SK-N-SH (cell line): ENCODE results near the gene ADAR. TPM values are rescaled to one million over a fixed set of nuclear protein-coding genes. Genes with fewer than 3 reads are reported as not detected.

Source experiments
- CTCF ChIA-PET: fragments of 300-600, 350-600 bp; formaldehyde crosslinking; extraction: SDS; loops from one replicate; lab custom pipeline; 2021; lab: Yijun Ruan, JAX
- POLR2A ChIA-PET: fragments of 350-600 bp; sonication (Branson Sonifier 250); formaldehyde crosslinking; extraction: SDS; loops from one replicate; lab custom pipeline; 2020; ENCODE audit warnings: antibody characterized with exemption, inconsistent platforms; lab: Yijun Ruan, JAX
- DNase-seq: peaks from one replicate; pipeline ENCODE4 v3.0.0; 2012
- H2AFZ ChIP-seq: fragments of 200-600 bp; sonication (generic); 2 replicates; pipeline ENCODE4 v1.8.1; 2016; ENCODE audit warnings: antibody characterized with exemption, mild to moderate bottlenecking, low read depth
- H3F3A ChIP-seq: fragments of 200-600 bp; sonication (generic); replicated peaks from 2 replicates; pipeline ENCODE3; 2016; ENCODE audit warnings: antibody characterized with exemption, mild to moderate bottlenecking; ENCODE audit not compliant: insufficient read depth
- H3K27ac ChIP-seq, 2 experiments: fragments of 200-500 bp in 1 of 2; fragments of 200-600 bp in 1 of 2; sonication (Bioruptor generic) in 1 of 2; sonication (generic), shearing (Covaris generic) in 1 of 2; 2 replicates each; pipeline versions ENCODE4 v1.5.1 to v1.6.1; 2014 to 2016; ENCODE audit warnings: low read depth in 2 of 2, inconsistent platforms in 1 of 2, low read length in 1 of 2, mild to moderate bottlenecking in 1 of 2, mixed read lengths in 1 of 2
- H3K27me3 ChIP-seq: fragments of 200-600 bp; sonication (generic), shearing (Covaris generic); 2 replicates; pipeline ENCODE4 v1.6.1; 2016; ENCODE audit warnings: mixed run types; ENCODE audit not compliant: insufficient read depth
- H3K36me3 ChIP-seq, 2 experiments: fragments of 200-500 bp in 1 of 2; fragments of 200-600 bp in 1 of 2; sonication (Bioruptor generic) in 1 of 2; sonication (generic) in 1 of 2; replicated peaks in 1 of 2; 2 replicates each; pipeline versions ENCODE3 to v1.5.1; 2014 to 2016; ENCODE audit warnings: low read length in 1 of 2, mild to moderate bottlenecking in 1 of 2; ENCODE audit not compliant: insufficient read depth in 2 of 2, control insufficient read depth in 1 of 2
- H3K4me1 ChIP-seq, 2 experiments: fragments of 200-500 bp in 1 of 2; fragments of 200-600 bp in 1 of 2; sonication (Bioruptor generic) in 1 of 2; sonication (generic), shearing (Covaris generic) in 1 of 2; 2 replicates each; pipeline versions ENCODE4 v1.5.1 to v1.6.1; 2014 to 2016; ENCODE audit warnings: low read depth in 1 of 2, low read length in 1 of 2, mixed run types in 1 of 2; ENCODE audit not compliant: insufficient read depth in 2 of 2, control insufficient read depth in 1 of 2
- H3K4me2 ChIP-seq: fragments of 200-600 bp; sonication (generic), shearing (Covaris generic); 2 replicates; pipeline ENCODE4 v1.6.1; 2017; ENCODE audit warnings: mixed run types
- H3K4me3 ChIP-seq, 2 experiments: fragments of 200-500 bp in 1 of 2; fragments of 200-600 bp in 1 of 2; sonication (Bioruptor generic) in 1 of 2; sonication (generic), shearing (Covaris generic) in 1 of 2; 2 replicates each; pipeline versions ENCODE4 v1.5.1 to v1.8.1; 2014 to 2016; ENCODE audit warnings: low read depth in 2 of 2, inconsistent platforms in 1 of 2, low read length in 1 of 2, mild to moderate bottlenecking in 1 of 2, mixed read lengths in 1 of 2, moderate library complexity in 1 of 2
- H3K79me2 ChIP-seq: fragments of 200-600 bp; sonication (generic); 2 replicates; pipeline ENCODE4 v1.8.1; 2017; ENCODE audit warnings: mild to moderate bottlenecking; ENCODE audit not compliant: insufficient read depth
- H3K9ac ChIP-seq: fragments of 200-600 bp; sonication (generic); 2 replicates; pipeline ENCODE4 v1.6.1; 2017; ENCODE audit warnings: mixed run types
- H3K9me2 ChIP-seq: fragments of 200-600 bp; sonication (generic); 2 replicates; pipeline ENCODE4 v1.6.1; 2017; ENCODE audit warnings: mixed run types
- H3K9me3 ChIP-seq: fragments of 200-600 bp; sonication (generic); 2 replicates; pipeline ENCODE4 v1.6.1; 2017; ENCODE audit warnings: mixed run types, mild to moderate bottlenecking, moderate library complexity
- H4K20me1 ChIP-seq: fragments of 200-600 bp; sonication (generic); 2 replicates; pipeline ENCODE4 v1.6.1; 2017; ENCODE audit warnings: mild to moderate bottlenecking, mixed run types; ENCODE audit not compliant: insufficient read depth
- EP300 ChIP-seq, 2 experiments: IDR thresholded peaks; 2 replicates each; pipeline versions ENCODE4 v1.4.0 to v1.6.1; 2012; ENCODE audit warnings: borderline replicate concordance in 1 of 2, low read depth in 1 of 2, low read length in 1 of 2
- EZH2phosphoT487 ChIP-seq: fragments of 200-600 bp; sonication (generic); IDR thresholded peaks from 2 replicates; pipeline ENCODE4 v1.6.1; 2017; ENCODE audit warnings: low read depth, mixed run types, mild to moderate bottlenecking, antibody characterized with exemption, moderate library complexity, borderline replicate concordance
- FOSL2 ChIP-seq: IDR thresholded peaks from 2 replicates; pipeline ENCODE4 v1.4.0; 2012; ENCODE audit warnings: low read depth, mild to moderate bottlenecking, moderate library complexity, borderline replicate concordance
- GATA2 ChIP-seq: sonication (generic); formaldehyde crosslinking; IDR thresholded peaks from 2 replicates; pipeline ENCODE4 v1.5.0; 2020; ENCODE audit warnings: mild to moderate bottlenecking, missing genetic modification reagents
- NFIC ChIP-seq: IDR thresholded peaks from 2 replicates; pipeline ENCODE4 v1.4.0; 2012; ENCODE audit warnings: borderline replicate concordance
- NRF1 ChIP-seq: IDR thresholded peaks from 2 replicates; pipeline ENCODE4 v1.6.1; 2012; ENCODE audit warnings: low read depth, mild to moderate bottlenecking, low read length
- POLR2AphosphoS5 ChIP-seq: IDR thresholded peaks from 2 replicates; pipeline ENCODE4 v1.6.1; 2012; ENCODE audit warnings: low read depth, low read length
- RCOR1 ChIP-seq: fragments of 150-350 bp; IDR thresholded peaks from 2 replicates; pipeline ENCODE4 v1.6.1; 2017; ENCODE audit warnings: antibody characterized with exemption, low read length
- RXRA ChIP-seq: IDR thresholded peaks from 2 replicates; pipeline ENCODE4 v1.4.0; 2012; ENCODE audit warnings: low read depth, mild to moderate bottlenecking, borderline replicate concordance
- SIN3A ChIP-seq: IDR thresholded peaks from 2 replicates; pipeline ENCODE4 v1.6.1; 2012; ENCODE audit warnings: low read depth, mild to moderate bottlenecking, low read length, moderate library complexity, borderline replicate concordance
- SMC3 ChIP-seq: IDR thresholded peaks from 2 replicates; pipeline ENCODE4 v1.6.1; 2012; ENCODE audit warnings: low read depth, low read length, improper control_type of control experiment
- TAF1 ChIP-seq: IDR thresholded peaks from 2 replicates; pipeline ENCODE4 v1.6.1; 2012; ENCODE audit warnings: low read depth, mild to moderate bottlenecking, low read length, moderate library complexity, borderline replicate concordance
- TCF12 ChIP-seq: IDR thresholded peaks from 2 replicates; pipeline ENCODE4 v1.4.0; 2012
- TEAD4 ChIP-seq: IDR thresholded peaks from 2 replicates; pipeline ENCODE4 v1.4.0; 2012; ENCODE audit warnings: mild to moderate bottlenecking, borderline replicate concordance; ENCODE audit not compliant: insufficient read depth
- ZBTB33 ChIP-seq: IDR thresholded peaks from 2 replicates; pipeline ENCODE4 v1.4.0; 2012; ENCODE audit warnings: low read depth, borderline replicate concordance
- WGBS: methylation state at CpG from one replicate; pipeline ENCODE4 v1.1.6; 2017; ENCODE audit warnings: low lambda C conversion rate; 5-methylcytosine and 5-hydroxymethylcytosine counted together
- polyA plus RNA-seq, 3 experiments: library from polyadenylated mRNA; depleted of rRNA; stranded (reverse); fragments of >200 nt; gene quantifications; 2 replicates each; pipeline ENCODE4 v1.2.3, GENCODE V29; 2012

ADAR gene
- polyA plus RNA-seq, 1 of the 3 experiments (the other 2 are of a cell fraction) = 61.1 TPM

GRCh38 chr1:154635171-154635570 is 27.2 kb upstream of the ADAR start:
- no peaks in the 10 kb centered on the region for H3K36me3 ChIP-seq
- no peak overlapping the region for H3K4me2 ChIP-seq
- no peak overlapping the region for H3K27ac ChIP-seq
- 8% methylated on average over 2 of the region's 2 CpGs for WGBS
- no peak for DNase-seq
- no peaks in the 10 kb centered on the region for H3K79me2 ChIP-seq
- TF ChIP-seq NFIC (no peak), RCOR1 (no peak), SIN3A (no peak), TAF1 (no peak), TEAD4 (no peak), FOSL2 (no peak), ZBTB33 (no peak), RXRA (no peak), EP300 (IDR thresholded peaks at IDR 0.05; ENCODE audit: borderline replicate concordance in 1 of 2, low read depth in 1 of 2, low read length in 1 of 2) (no peak), NRF1 (no peak), TCF12 (no peak), EZH2phosphoT487 (no peak)
- no peaks in the 10 kb centered on the region for H3K4me1 ChIP-seq
- peaks cover 9% of the 10 kb centered on the region; the same call in 1 of the 2 replicates for H3K9me3 ChIP-seq
- H3F3A ChIP-seq = no peaks in the 10 kb centered on the region
- no peaks in the 10 kb centered on the region for H4K20me1 ChIP-seq
- H2AFZ ChIP-seq = no peak overlapping the region
- no peaks in the 10 kb centered on the region for H3K9me2 ChIP-seq
- H3K27me3 ChIP-seq = no peaks in the 10 kb centered on the region; the same call in 1 of the 2 replicates
- ChIA-PET POLR2A (no interaction called here), CTCF (no interaction called here)
- no peak overlapping the region for H3K9ac ChIP-seq
- no peak overlapping the region for H3K4me3 ChIP-seq

- H3K27ac ChIP-seq = no peak overlapping the region
- peaks cover 8% of the 10 kb centered on the region; the same call in 1 of the 2 replicates for H3K9me3 ChIP-seq
- peaks cover 19% of the 10 kb centered on the region for H3F3A ChIP-seq
- TF ChIP-seq EP300 (IDR thresholded peaks at IDR 0.05; ENCODE audit: borderline replicate concordance in 1 of 2, low read depth in 1 of 2, low read length in 1 of 2) (no peak), GATA2 (no peak), POLR2AphosphoS5 (no peak), SMC3 (no peak)
- no peaks in the 10 kb centered on the region; the same call in 1 of the 2 replicates for H3K27me3 ChIP-seq
- H3K4me3 ChIP-seq = no peak overlapping the region
- ChIA-PET CTCF (interaction anchor here (1.2 kb wide), 1 partner anchor 314 kb away, joined by 4 read pairs; no protein-coding TSS in a partner anchor), POLR2A (no interaction called here)
- peaks cover 7 to 14% of the 10 kb centered on the region in 2 experiments; a peak in 3 of 4 replicates for H3K4me1 ChIP-seq
- no peak overlapping the region for H3K4me2 ChIP-seq
- no CpG with 5 or more reads among the region's 1 CpG for whole genome bisulfite sequencing
- H2AFZ ChIP-seq = no peak overlapping the region
- no peaks in the 10 kb centered on the region for H3K9me2 ChIP-seq
- H4K20me1 ChIP-seq = peaks cover 9% of the 10 kb centered on the region; the same call in 1 of the 2 replicates
- H3K36me3 ChIP-seq = peaks cover 0 to 2% of the 10 kb centered on the region in 2 experiments
- no peak for DNase-seq
- H3K9ac ChIP-seq = no peak overlapping the region
- H3K79me2 ChIP-seq = peaks cover 38% of the 10 kb centered on the region
Measured at GRCh38 chr1:154629675-154630073, 21.7 kb upstream of the ADAR start.
